ENCODE data around the gene PTPRG.

DNA sequence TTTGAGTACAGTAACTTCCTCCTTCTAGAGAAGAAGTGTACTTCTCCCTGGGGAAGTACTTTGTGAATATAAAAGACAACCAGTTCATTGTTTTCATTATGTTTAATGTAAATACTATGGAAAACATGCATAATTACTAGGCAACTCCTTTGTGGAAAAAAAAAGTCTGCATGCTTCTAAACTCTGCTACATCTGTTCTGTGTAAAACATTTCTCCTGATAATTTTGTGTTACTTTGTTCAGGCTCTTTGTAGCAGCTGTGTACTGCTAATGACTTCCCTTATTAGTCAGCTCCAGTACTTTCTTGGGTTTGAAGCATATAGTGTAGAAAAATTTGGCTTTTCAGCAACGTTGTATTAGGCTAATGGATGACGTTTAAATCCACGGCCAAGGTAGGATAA, 700.4 kb downstream of the PTPRG start:
- TF ChIP-seq, protein P1, sequence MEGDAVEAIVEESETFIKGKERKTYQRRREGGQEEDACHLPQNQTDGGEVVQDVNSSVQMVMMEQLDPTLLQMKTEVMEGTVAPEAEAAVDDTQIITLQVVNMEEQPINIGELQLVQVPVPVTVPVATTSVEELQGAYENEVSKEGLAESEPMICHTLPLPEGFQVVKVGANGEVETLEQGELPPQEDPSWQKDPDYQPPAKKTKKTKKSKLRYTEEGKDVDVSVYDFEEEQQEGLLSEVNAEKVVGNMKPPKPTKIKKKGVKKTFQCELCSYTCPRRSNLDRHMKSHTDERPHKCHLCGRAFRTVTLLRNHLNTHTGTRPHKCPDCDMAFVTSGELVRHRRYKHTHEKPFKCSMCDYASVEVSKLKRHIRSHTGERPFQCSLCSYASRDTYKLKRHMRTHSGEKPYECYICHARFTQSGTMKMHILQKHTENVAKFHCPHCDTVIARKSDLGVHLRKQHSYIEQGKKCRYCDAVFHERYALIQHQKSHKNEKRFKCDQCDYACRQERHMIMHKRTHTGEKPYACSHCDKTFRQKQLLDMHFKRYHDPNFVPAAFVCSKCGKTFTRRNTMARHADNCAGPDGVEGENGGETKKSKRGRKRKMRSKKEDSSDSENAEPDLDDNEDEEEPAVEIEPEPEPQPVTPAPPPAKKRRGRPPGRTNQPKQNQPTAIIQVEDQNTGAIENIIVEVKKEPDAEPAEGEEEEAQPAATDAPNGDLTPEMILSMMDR (IDR thresholded peaks at IDR 0.05; ENCODE audit: insufficient read depth, low read depth, low read length) = no peak
- TF ChIP-seq EZH2 (IDR thresholded peaks at IDR 0.05; ENCODE audit: insufficient read depth, low read length) = no peak
